LNCaP clone FGC (cell line): ENCODE measurements around the gene XBP1.
"Not testable (repeated sequence)": the region's sequence is repeated elsewhere in the genome, so short reads cannot be mapped to it uniquely, and the experiment has no call there.

ENCODE experiments used
- DNase-seq: peaks from one replicate; pipeline ENCODE4 v3.0.0-alpha.2; 2011; ENCODE audit warnings: low read depth
- H3K4me3 ChIP-seq: 2 replicates; pipeline ENCODE4 v1.5.1; 2011; ENCODE audit warnings: mild to moderate bottlenecking, low read depth, low read length, control low read depth
- CTCF ChIP-seq: IDR thresholded peaks from 2 replicates; pipeline ENCODE4 v1.5.1; 2012; ENCODE audit warnings: mild to moderate bottlenecking; ENCODE audit not compliant: control insufficient read depth, insufficient read depth; ENCODE audit errors: extremely low read depth

XBP1 gene

GRCh38 chr22:28810821-28811491, 10.6 kb upstream of the XBP1 start:
- DNase-seq, result no peak
- H3K4me3 ChIP-seq, result no peak overlapping the region
- TF ChIP-seq CTCF, result no peak

- TF ChIP-seq CTCF, result no peak
- DNase-seq, result no peak
- no peak overlapping the region for H3K4me3 ChIP-seq
These were observed 8.5 kb upstream of the XBP1 start for GRCh38 chr22:28808716-28809355.

GRCh38 chr22:28805426-28805825, 5.1 kb upstream of the XBP1 start:
- not testable (repeated sequence) for H3K4me3 ChIP-seq, DNase-seq

GRCh38 chr22:28802595-28803123, 2.3 kb upstream of the XBP1 start:
- H3K4me3 ChIP-seq, result no peak overlapping the region
- DNase-seq, result no peak

GRCh38 chr22:28801845-28802594, 1.7 kb upstream of the XBP1 start:
- TF ChIP-seq CTCF, result no peak
- no peak overlapping the region for H3K4me3 ChIP-seq
- no peak for DNase-seq

More at GRCh38 chr22:28802595-28803123, 2.3 kb upstream of the XBP1 start:
- TF ChIP-seq CTCF, result no peak

- TF ChIP-seq CTCF, result no peak
- H3K4me3 ChIP-seq, result peak overlapping the region; percentile 89
- no peak for DNase-seq
These were observed 612 bp downstream of the XBP1 start for GRCh38 chr22:28799606-28800307.
